Amniotic epithelial cell (primary cell): ENCODE results near the gene DQX1.
A peak's percentile ranks its signal among the peaks of the same experiment; 100 is the strongest.

Source experiments
- DNase-seq: peaks from one replicate; pipeline ENCODE4 v3.0.0-alpha.2; 2010; ENCODE audit warnings: low read depth

The DQX1 gene

DNA sequence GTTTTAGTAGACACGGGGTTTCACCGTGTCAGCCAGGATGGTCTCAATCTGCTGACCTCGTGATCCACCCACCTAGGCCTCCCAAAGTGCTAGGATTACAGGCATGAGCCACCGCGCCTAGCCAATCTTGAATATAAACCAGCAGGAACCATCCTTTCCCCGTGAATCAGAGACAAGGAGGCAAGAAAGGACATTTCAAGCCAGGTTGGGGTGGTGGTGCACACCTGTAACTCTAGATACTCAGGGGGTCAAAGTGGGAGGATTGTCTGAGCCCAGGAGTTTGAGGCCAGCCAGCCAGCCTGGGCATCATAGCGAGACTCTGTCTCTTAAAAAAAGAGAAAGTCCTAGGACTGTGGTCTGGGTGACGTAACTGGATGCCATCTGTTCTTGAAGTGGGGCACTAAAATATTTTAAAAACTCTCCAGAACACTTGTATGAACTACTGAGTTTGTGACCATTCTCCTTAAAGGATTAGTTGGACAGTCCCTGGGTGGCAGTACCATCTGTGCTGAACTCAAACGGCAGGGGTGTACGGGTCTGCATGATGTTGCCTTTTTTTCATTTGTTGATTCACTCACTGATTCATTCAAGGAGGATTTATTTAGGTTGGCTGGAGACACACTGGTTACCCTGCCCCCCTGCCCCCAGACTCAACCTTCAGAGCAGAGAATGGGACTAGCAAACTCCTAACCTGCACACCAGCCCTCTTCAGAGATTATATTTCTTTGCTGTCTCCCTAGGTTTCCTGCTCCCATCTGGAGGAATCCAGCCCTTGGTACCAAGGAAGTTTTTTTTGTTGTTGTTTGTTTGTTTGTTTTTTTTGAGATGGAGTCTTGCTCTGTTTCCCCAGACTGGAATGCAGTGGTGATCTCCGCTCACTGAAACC, 14.7 kb downstream of the DQX1 start:
- no peak for DNase-seq

DNA sequence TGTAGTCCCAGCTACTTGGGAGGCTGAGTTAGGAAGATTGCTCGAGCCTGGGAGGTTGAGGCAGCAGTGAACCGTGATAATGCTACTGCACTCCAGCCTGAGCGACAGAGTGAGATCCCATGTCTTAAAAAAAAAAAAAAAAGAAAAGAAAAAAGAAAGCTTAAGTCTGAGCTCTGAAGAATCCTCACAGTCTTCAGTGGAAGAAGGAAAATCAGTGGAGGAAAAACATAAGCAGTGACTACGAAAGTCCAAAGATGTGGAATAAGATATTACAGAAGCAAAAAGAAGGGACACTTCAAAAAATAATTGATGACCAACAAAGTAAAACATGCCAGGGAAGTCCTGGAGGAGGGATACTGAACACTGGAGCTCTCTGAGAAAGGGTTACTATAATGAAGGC, 15.8 kb downstream of the DQX1 start:
- DNase-seq, result no peak

DNA sequence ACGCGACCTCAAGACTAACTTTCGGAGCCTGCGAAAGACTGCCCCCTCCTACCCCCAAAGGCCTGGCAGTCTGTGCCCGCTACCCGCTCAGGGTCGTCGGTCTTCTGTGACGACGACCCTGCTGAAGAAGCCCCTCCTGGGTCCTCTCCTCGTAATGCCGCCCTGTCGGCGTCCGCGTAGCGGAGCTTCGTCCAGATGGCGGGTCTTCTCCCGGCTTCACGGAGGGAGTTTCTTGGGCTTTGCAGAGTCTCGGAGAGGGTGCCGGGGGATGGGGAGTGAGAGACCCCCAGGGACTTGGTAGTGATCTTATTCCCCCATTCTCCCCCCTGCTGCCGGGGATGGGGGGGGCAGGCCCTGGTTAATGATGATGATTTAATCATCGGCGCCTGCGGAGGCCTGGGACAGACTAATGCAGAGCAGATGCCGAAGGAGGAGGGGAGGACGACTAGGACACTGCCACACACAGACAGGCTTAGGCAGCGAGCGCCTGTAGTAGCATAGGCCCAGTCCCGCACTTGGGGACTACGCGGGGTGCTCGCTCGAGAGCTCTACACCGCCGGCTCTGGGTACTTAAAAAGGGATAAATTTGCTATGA, 18.0 kb downstream of the DQX1 start:
- DNase-seq, result no peak

DNA sequence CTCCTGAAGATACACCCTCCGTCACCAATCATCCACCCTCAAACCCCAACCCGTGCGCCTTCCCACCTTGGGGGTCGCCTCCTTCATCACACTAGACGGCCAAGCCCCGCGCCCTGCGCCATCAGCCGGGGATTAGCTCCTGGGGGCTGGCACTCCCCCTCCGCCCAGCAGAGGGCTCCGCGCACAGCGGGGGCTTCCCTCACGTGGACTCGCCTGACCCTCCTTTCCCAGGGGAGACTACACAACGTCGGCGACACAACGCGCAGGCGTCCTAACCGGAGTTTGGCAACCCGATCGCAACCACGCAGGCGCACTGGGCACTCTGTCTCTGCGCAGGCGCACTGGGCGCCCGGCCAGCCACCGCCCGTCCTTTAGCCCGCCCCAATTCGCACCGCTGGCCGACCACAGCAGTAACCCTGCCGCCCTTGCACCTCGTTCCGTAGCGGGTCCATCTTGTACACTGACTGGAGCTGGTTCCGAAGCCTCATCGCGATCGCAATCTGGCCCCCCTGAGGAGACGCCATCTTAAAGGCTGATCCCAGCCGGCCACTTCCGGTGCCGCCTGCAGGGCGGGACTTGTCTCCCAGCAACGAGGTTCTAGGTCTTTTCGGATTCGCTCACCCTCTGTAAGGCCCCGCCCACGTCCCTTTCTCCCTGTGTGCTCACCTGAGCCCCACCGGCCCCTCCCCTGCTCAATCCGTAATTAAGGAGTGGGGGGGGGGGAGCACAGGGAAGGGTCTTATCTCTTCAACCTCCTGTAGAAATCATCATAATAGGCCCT, 18.7 kb downstream of the DQX1 start, which contains the start of gene PCGF1:
TSS of gene PCGF1 (minus strand) at position 551 of the 781 bp plus-strand sequence. CDS start at position 524, 27 bp downstream.
- peak; percentile 95 for DNase-seq

DNA sequence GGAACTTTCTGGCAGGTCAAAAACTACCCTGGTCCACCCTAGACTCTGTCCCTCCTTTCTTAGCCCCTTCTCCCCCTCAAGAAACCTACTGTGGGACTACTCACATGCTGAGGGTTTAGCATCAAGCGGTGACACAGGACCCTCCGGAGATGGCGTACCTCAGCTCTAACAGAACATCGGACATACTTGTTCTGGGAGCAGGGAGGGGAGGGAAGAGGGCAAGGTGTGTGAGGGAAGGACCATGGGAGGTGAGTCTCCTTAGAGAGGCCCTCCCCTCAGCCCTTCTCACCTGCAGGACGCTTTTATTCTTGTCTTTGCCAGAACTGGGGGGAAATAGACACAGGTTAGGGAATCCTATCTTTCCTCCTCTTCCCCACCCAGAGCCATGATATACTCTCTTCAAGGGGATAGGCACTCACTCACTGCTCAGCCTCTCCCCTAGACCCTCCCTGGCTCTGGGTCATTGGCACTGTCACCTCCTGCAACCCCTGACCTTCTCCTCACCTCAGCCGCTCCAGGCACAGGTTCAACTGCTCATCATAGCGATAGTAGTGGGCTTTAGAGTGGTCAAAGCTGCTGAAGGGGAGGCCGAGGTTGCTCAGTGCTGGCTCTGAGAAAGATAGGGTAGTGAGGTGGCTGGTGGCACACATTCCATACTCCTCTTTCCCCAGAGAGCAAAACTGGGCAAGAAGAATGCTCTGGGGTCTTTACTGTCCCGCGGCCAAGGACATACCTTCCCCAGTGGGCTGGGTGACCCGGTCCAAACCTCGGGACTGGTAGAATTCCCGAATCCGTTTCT, 20.4 kb downstream of the DQX1 start:
- no peak for DNase-seq

DNA sequence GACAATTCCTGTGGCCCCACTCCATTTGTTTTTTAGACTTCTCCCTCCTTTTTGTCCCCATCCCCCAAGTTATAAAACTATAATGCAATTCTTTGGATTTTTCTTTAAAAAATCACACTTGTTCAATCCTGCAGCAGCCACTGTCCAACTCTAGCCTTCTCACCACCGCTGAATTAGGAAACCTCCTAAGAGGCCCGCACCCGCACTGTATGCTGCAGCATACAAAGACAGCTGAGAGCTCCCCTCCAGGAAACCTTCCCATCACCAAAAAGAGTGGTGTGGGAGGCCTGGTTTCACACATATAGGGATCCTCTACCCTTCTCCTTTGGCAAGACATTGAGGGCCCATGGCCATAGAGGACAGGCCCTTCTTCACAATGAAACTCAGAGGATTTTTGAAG, 21.4 kb downstream of the DQX1 start:
- DNase-seq, result no peak

DNA sequence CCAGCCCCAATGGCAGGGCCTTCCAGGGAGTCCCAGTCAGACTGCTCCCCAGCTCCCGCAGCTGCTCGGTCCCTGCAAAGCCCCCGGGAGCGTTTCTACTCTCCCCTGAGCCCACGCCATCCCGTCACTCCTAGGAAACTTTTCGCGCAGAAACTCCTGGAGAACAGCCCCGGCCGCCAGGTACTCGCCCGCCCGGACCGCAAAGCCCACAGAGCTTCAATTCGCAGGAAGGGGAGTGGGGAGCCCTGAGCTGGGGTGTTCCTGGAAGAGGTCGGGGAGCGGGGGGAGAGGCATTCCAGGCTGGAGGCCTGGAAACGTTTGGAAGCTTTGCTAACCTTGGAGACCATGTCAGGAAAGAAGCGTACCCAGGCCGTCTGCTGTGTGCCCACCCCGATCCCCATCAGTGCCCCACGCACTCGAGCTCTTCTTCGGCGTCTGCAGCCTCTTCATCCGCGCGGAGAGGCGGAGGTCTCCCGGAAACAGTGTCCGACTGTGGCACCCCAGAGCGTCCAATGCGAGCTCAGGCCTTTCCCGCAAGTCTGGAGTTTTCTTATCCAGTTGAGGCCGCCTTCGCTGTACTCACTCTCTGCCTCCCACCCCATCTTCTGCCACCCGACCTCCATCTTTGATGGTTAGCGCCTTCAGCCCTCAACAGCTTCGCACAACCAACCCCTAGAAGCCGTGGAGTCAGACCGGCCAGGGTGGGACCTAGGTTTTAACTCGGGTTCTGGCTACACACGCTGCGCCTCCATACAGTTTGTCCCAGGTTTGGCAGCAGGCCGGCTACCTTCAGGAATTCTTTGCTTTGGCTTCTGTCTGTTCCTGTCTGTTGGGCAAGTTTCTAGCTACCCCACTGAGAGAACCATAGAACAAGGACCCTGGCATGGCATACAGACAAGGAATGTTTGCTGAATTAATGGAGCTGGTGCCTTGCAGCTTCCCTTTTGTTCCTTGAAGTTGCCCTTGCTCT, 22.2 kb downstream of the DQX1 start:
- DNase-seq, result peak; percentile 44

DNA sequence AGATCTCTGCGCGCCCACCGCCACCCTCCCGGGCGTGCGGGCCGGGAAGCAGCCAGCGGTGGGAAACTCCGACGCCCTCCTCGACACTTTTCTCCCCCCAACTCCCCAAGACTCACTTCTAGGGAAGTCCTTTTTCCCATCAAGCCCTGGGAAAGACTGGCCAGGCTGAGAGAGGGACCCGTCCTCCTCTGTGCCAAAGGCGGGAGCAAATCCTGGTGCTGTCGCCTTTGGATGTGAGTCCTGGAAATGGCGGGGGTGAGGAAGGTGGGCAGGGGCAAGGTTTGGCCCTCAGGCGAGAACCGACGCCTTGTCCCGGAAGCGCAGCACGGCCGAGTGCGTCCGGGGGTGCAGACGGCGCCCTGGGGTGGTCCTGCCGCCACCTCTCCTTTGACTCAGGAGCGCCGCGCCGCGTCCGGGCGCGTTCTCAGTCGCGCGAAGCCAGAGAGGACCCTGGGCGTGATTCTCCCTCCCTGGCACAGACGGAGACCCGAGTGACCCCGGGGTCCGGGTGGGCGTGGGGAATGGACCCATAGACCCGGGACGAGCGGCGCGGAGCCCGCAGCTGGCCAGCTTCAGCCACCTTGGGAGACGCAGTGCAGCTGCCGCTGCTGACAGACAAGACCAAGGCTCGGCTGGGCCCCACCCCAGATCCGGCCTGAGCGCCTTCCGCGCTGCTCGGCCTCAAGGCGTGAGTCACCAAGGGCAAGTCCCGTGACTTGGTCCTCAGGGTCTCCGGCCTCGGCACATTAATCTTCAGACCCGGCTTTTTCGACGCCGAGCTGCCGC, 23.1 kb downstream of the DQX1 start:
- DNase-seq, result peak; percentile 85

DNA sequence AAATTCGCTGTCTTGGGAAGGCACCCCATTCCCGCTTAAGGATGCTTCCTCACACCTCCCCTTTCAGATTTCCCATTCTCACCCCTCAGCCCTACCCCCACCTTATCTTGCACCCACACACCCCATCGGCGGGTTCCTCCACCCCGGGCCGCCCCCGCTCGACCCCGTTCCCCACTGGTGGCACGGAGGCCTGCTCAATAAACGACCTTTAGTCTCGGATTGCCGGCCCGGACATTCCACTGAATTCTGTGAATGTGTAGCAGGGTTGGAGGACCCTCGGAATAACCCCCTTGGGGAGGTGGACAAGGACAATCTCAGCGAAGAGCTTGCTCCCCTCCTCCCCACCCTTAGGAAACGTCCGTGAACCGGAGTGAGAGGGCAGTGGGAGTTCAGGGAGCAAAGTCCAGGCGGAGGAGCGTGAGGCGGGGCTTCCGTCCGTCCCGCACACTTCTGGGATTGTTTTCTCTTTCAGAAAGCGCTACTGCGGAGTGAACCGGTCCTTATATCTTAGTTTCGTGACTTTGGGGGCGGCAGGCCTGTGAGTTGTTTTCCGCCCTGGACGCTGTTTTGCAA, 23.8 kb downstream of the DQX1 start:
- no peak for DNase-seq

DNA sequence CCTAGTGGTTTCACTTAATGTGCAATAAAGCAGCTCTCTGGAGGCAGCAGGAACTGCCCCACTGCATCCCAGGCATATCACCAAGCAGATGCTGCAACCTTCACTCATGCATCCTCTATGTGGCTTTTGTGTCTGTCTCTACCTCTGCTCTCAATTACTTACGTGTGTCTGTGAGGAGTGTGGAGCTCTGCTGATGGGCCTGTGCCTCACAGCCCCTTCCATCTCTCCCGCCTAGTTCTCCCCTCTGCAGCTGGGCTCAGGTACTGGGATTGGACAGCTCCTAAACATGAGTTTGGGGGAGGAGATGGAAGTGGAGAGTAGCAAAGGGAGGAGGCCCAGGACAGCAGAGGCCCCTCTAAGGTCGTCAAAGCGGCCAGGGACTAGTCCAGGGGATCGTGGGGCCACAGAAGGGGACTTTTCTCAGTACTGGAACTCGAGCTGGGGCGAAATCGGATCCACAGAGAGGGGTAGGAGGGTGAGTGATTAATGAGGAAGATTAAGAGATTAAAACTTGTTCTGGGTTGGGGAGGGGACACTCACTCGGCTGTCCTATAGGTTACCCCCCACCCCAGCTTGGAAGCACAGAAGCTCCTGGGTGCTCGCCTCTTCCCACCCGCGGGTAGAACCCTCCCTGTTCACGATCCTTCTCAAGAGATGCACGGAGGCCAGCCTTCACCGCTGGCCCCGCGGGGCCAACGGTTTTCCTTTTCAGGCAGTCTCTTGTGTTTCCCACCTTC, 24.5 kb downstream of the DQX1 start:
- no peak for DNase-seq

DNA sequence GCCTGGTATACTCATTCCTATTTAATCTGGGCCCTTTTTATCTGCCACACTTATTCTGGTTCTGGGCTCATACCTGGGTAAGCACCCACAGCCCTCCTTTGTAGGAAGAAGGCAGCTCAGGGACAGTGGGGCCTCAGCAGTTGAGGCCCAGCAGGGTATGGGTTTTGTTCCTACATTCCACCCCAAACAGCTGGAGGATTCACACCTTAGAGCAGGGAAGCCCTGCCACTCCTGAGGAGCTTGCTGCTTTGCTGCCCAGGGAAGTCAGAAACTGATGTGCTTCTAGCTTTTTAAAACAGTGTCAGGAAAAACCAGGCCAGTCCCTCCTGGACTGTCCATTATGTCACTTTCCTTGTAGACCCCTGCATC, 25.5 kb downstream of the DQX1 start:
- DNase-seq, result no peak

DNA sequence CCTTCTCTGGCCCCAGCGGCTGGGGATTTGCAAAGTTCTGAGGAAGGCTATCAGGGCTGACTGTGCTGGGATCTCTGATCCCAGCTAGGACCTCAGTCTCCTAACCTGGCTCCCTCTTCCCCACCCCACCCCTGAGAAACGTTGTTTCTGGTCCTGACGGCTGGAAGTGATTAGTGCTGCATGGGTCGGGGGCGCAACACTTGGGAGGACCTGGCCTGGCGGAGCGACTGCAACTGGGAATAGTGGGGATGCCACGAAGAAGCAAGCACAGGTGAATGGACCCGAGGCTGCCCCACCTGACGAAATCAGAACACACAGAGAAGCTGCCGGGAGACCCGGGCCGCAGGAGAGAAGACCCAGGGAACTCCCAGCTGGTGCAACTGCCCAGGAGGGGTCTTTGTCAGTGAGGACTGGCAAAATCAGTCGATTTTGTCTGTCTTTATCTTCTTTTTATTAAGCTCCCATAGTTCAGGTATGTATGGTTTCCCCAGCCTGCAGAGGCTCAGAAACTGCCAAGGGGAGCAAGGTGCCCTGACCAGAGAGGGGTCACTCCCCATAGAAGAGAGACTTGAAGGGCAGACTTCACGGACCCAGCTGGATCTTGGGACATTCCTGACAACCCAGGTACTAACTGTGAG, 26.0 kb downstream of the DQX1 start:
- DNase-seq, result no peak

DNA sequence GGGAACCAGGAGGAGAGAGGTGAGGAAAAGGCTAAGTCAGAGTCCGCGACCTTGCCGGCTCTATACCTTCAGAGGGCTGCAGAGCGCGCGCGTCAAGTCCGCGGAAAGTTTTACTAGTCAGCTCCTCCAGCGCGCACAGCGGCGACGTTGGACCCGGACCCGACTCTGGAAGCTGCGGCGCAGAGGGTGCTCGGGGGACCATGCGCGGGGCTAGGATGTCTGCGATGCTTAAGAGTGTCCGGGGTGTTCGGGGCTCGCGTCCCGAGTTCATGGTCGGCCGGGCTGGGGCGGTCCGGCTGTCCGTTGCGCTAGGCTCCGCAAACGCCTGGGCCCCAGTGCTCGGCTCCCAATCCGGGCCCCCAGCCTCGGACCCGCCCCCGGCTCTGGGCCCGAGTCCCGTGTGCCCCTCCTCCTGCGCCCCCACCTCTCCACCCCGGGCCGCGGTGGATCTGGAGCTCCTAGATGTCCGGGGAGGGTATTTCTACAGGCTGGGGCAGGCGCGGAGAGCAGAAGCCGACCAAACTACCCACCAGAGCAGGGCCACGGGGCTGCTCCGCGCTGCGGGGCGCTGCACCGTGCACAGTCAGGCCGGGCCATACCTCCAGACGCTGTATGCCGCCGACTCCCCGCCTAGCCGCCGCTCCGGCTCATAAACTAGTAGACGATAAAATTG, 26.6 kb downstream of the DQX1 start, which contains the start of gene LBX2:
TSS of gene LBX2 (minus strand) at position 337 of the 673 bp plus-strand sequence. CDS start at position 271, 66 bp downstream.
- no peak for DNase-seq

DNA sequence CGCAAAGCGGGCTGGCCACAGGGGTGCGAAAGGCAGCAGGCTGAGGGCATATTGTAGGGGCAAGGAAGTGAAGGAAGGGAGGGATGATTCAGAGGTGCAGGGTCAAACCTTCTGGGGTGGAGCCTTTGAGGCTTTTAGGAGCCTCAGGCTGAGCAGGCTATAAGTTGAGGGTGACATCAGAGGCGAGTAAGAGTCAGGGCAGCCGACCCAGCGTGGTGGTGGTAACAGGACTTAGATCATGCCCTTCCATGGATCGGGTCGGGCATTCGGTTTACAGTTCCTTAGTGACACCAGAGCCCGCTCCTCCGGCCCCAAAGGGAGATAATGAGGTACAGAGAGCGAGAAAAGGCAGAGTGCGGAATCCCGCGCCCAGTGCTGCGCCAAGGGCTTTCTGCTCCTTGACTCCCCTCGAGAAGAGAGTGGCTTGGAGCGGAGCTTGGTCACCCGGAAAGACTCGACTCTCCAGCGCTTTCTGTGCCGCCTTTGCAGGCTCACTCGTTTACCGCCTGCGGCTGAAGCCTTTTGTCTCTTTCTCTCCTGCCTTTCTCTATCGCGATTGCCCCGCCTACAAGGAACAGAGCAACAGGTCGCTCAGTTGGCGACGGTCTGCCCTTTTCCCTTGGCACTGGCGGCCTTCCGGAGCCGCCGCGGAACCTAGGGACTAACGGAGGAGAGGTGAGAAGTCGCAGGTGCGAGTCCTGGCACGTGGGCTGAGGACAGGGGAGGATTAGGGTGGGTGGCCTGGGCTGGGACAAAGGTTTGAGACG, 27.3 kb downstream of the DQX1 start:
- DNase-seq, result no peak

DNA sequence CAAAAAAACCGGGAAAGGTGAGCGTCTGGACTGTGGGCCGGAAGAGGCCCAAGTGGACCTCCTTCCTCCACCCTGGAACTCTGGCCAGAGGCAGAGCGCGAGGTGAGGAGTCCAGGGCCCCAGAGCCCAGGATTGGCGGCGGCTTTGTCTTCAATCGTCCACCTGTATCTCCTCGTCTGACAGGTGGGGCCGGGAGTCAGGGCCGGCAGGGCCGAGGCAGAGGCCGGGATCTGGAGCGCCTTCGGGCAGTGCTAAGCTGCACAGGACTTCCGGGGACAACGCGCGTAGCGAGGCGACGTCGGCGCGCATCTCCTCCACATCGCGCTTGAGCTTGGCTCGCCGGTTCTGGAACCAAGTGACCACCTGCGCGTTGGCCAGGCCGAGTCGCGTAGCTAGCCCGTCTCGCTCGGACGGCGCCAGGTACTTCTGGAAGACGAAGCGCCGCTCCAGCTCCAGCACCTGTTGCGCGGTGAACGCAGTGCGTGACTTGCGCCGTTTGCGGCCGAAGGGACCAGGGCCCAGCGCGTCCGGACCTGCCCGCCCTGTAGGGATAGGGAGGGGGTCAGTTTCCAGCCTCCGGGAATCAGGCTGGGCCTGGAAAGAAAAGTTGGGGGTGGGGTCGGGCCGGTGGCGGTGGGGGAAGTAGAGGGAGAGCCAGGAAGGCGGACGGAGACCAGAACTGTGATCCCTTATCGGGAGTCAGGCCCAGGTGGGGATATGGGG, 28.1 kb downstream of the DQX1 start:
- no peak for DNase-seq
